Activated T-cell treated with anti-CD3 and anti-CD28 coated beads, Interleukin-2, amount 50 U/mL, for 72 hours (primary cell): Measurements from ENCODE around the gene BTBD8. TPM values are rescaled to one million over a fixed set of nuclear protein-coding genes. Genes with fewer than 3 reads are reported as not detected.

Experiments
- ATAC-seq, 2 donors: fragments of 150-1000 bp; cut with Tn5 transposase; replicated peaks in 1 of 2; 2 replicates each; pipeline ENCODE4 v1.10.0; 2021; ENCODE audit warnings: moderate library complexity in 2 of 2, mild to moderate bottlenecking in 1 of 2
- DNase-seq, 2 donors: peaks; one replicate each; pipeline ENCODE4 v3.0.0; 2021 to 2022; ENCODE audit warnings: mixed read lengths in 1 of 2
- H3K27ac Mint-ChIP-seq: one replicate; pipeline ENCODE4 v1.8.0; 2022; ENCODE audit warnings: mild to moderate bottlenecking, moderate library complexity, mixed read lengths
- H3K27me3 Mint-ChIP-seq: one replicate; pipeline ENCODE4 v1.8.0; 2022; ENCODE audit warnings: low read depth, mixed read lengths
- H3K36me3 Mint-ChIP-seq, 2 donors: one replicate each; pipeline ENCODE4 v1.8.0; 2022; ENCODE audit warnings: mixed read lengths in 2 of 2, mild to moderate bottlenecking in 1 of 2; ENCODE audit not compliant: insufficient read depth in 2 of 2
- H3K4me1 Mint-ChIP-seq: one replicate; pipeline ENCODE4 v1.8.0; 2022; ENCODE audit warnings: low read depth, mixed read lengths
- H3K4me3 Mint-ChIP-seq, 2 donors: one replicate each; pipeline ENCODE4 v1.8.0; 2022; ENCODE audit warnings: mild to moderate bottlenecking in 2 of 2, mixed read lengths in 2 of 2, moderate library complexity in 2 of 2
- H3K9me3 Mint-ChIP-seq, 2 donors: one replicate each; pipeline ENCODE4 v1.8.0; 2022; ENCODE audit warnings: mixed read lengths in 2 of 2
- total RNA-seq, 2 donors: library from RNA; stranded (reverse); gene quantifications; one replicate each; pipeline ENCODE4 v1.2.3, GENCODE V29; 2022

Gene BTBD8
- total RNA-seq, 2 donors from 2014 or later: 3.1 to 3.3 TPM

DNA sequence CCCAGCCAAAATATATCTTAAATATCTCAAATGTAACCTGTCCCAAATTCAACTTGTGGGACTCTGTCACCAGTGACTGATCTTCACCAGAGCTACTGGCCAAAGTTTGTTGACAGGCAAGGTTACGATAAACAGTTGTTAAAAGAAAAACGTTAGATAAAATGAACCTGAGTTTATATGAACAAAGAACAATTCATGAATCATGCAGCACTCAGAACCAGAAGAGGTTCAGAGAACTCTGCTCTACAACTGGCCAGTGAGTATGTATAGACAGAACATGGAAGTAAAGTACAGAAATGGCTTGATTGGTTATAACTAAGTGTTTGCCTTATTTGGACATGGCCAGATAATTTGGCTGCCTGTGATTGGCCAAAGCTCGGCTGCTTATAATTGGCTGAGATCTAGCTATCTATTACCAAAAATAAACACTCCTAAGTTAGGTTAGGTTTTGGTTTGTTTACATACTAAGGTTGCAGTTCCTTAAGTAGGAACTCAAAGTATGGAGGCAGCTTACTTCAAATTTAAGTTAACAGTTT lies 25.5 kb downstream of the BTBD8 start:
- no peaks in the 10 kb centered on the region for H3K4me1 Mint-ChIP-seq
- ATAC-seq (no peak), DNase-seq (no peak)
- H3K36me3 Mint-ChIP-seq: no peaks in the 10 kb centered on the region
- H3K27me3 Mint-ChIP-seq: no peaks in the 10 kb centered on the region
- no peak overlapping the region for H3K4me3 Mint-ChIP-seq
- H3K27ac Mint-ChIP-seq: no peak overlapping the region
- H3K9me3 Mint-ChIP-seq: no peaks in the 10 kb centered on the region

- H3K27me3 Mint-ChIP-seq: no peaks in the 10 kb centered on the region
- H3K9me3 Mint-ChIP-seq: no peaks in the 10 kb centered on the region
- H3K4me3 Mint-ChIP-seq: no peak overlapping the region
- H3K27ac Mint-ChIP-seq: no peak overlapping the region
- DNase-seq: no peak
- no peaks in the 10 kb centered on the region for H3K36me3 Mint-ChIP-seq
- ATAC-seq: no peak
- H3K4me1 Mint-ChIP-seq: no peaks in the 10 kb centered on the region
Measured at GRCh38 chr1:92108631-92109030, 28.5 kb downstream of the BTBD8 start.

DNA sequence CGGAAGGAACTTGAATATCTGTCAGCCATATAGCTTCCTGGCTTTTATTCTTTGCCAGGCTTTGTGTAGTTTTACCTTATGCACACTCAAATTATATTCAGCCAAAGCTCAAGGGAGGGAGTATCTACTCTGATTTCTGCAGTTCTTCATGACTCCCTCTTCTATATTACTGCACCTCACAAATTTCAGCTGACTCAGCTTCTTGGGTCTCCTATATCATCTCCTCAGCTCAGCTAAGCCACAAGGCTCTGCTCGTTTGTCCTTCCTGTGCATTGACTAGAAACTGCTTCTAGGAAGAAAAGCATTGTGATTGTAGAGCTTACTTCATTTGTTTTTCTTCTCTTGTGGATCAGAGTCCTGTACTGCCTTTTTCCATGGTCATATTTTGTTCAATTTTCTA lies 37.4 kb downstream of the BTBD8 start:
- Mint-ChIP-seq H3K9me3 (no peaks in the 10 kb centered on the region), H3K27ac (no peak overlapping the region), H3K4me3 (no peak overlapping the region), H3K36me3 (no peaks in the 10 kb centered on the region), H3K4me1 (peaks cover 16% of the 10 kb centered on the region), H3K27me3 (no peaks in the 10 kb centered on the region)
- ATAC-seq: peak in 1 of 2 donors; percentile 44
- DNase-seq: no peak

DNA sequence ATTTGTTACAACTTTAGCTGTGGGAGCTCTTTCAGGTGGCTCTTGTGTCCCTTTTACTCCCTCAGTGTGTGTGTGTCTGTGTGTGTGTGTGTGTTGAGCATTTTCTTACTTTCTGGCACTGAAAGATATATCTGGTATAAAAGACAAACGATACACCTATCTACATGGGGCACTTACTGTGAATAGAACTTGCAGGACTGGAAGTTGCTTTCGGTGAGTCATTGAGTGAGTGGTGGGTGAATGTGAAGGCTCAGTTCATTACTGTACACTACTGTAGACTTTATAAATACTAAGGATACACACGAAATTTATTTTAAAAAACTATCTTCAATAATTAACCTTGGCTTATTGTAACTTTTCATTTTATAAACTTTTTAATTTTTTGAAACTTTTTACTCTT lies 38.7 kb downstream of the BTBD8 start:
- no peak for DNase-seq
- peaks cover 22% of the 10 kb centered on the region for H3K4me1 Mint-ChIP-seq
- H3K27me3 Mint-ChIP-seq: no peaks in the 10 kb centered on the region
- H3K4me3 Mint-ChIP-seq: no peak overlapping the region
- H3K27ac Mint-ChIP-seq: no peak overlapping the region
- no peaks in the 10 kb centered on the region for H3K9me3 Mint-ChIP-seq
- H3K36me3 Mint-ChIP-seq: no peaks in the 10 kb centered on the region
- no peak for ATAC-seq

GRCh38 chr1:92123868-92124267 lies 43.7 kb downstream of the BTBD8 start:
- ATAC-seq: peak; percentile 44 to 45
- Mint-ChIP-seq H3K4me1 (peaks cover 18% of the 10 kb centered on the region), H3K27ac (peak overlapping the region; percentile 87), H3K27me3 (no peaks in the 10 kb centered on the region), H3K36me3 (no peaks in the 10 kb centered on the region), H3K9me3 (no peaks in the 10 kb centered on the region), H3K4me3 (peak overlapping the region; percentile 38 to 80)
- DNase-seq: no peak

GRCh38 chr1:92125204-92125603 lies 45.1 kb downstream of the BTBD8 start:
- peaks cover 17% of the 10 kb centered on the region for H3K4me1 Mint-ChIP-seq
- no peak overlapping the region for H3K27ac Mint-ChIP-seq
- H3K9me3 Mint-ChIP-seq: no peaks in the 10 kb centered on the region
- no peak for ATAC-seq
- H3K36me3 Mint-ChIP-seq: no peaks in the 10 kb centered on the region
- DNase-seq: no peak
- H3K27me3 Mint-ChIP-seq: no peaks in the 10 kb centered on the region
- H3K4me3 Mint-ChIP-seq: no peak overlapping the region

- H3K27ac Mint-ChIP-seq: no peak overlapping the region
- H3K9me3 Mint-ChIP-seq: no peaks in the 10 kb centered on the region
- peaks cover 17% of the 10 kb centered on the region for H3K4me1 Mint-ChIP-seq
- no peak overlapping the region for H3K4me3 Mint-ChIP-seq
- DNase-seq (no peak), ATAC-seq (no peak)
- H3K36me3 Mint-ChIP-seq: no peaks in the 10 kb centered on the region
- no peaks in the 10 kb centered on the region for H3K27me3 Mint-ChIP-seq
Measured at GRCh38 chr1:92126088-92126487, 45.9 kb downstream of the BTBD8 start.

- no peaks in the 10 kb centered on the region for H3K36me3 Mint-ChIP-seq
- H3K27me3 Mint-ChIP-seq: no peaks in the 10 kb centered on the region
- DNase-seq (no peak), ATAC-seq (no peak)
- H3K9me3 Mint-ChIP-seq: no peaks in the 10 kb centered on the region
- H3K27ac Mint-ChIP-seq: no peak overlapping the region
- no peak overlapping the region for H3K4me3 Mint-ChIP-seq
- no peaks in the 10 kb centered on the region for H3K4me1 Mint-ChIP-seq
Measured at GRCh38 chr1:92134331-92134730, 54.2 kb downstream of the BTBD8 start.

DNA sequence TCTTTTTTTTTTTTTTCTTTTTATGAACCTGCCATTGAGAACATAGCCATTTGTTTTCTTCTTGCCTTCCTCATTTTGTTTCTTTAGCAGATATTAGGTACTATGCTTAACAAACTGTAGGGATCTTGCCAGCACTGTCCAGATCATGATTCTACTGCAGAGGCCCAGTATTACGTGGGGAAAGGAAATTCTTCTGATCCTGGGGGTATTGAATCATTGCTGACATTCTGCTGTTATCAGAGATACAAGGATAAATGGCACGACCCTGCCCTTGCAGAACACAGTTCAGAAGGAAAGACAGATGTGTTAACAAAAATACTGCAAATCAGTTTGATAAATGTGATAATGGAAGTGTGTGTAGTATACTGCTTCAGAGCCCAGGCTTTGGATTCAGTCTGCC lies 56.2 kb downstream of the BTBD8 start:
- no peak for ATAC-seq
- Mint-ChIP-seq H3K4me1 (no peaks in the 10 kb centered on the region), H3K9me3 (no peaks in the 10 kb centered on the region), H3K27ac (no peak overlapping the region), H3K4me3 (no peak overlapping the region), H3K36me3 (no peaks in the 10 kb centered on the region), H3K27me3 (no peaks in the 10 kb centered on the region)
- no peak for DNase-seq

GRCh38 chr1:92154934-92155333 lies 74.8 kb downstream of the BTBD8 start:
- peaks cover 15 to 19% of the 10 kb centered on the region in 2 donors for H3K36me3 Mint-ChIP-seq
- no peaks in the 10 kb centered on the region for H3K27me3 Mint-ChIP-seq
- ATAC-seq: no peak
- no peak for DNase-seq
- H3K4me1 Mint-ChIP-seq: no peaks in the 10 kb centered on the region
- no peak overlapping the region for H3K4me3 Mint-ChIP-seq
- H3K9me3 Mint-ChIP-seq: peaks cover 3 to 12% of the 10 kb centered on the region in 2 donors
- no peak overlapping the region for H3K27ac Mint-ChIP-seq

- H3K4me1 Mint-ChIP-seq: no peaks in the 10 kb centered on the region
- H3K27me3 Mint-ChIP-seq: no peaks in the 10 kb centered on the region
- H3K27ac Mint-ChIP-seq: no peak overlapping the region
- no peak for ATAC-seq
- peaks cover 24 to 27% of the 10 kb centered on the region in 2 donors for H3K36me3 Mint-ChIP-seq
- peaks cover 7 to 15% of the 10 kb centered on the region in 2 donors for H3K9me3 Mint-ChIP-seq
- H3K4me3 Mint-ChIP-seq: no peak overlapping the region
- DNase-seq: no peak
Measured at GRCh38 chr1:92159593-92159992, 79.4 kb downstream of the BTBD8 start.

DNA sequence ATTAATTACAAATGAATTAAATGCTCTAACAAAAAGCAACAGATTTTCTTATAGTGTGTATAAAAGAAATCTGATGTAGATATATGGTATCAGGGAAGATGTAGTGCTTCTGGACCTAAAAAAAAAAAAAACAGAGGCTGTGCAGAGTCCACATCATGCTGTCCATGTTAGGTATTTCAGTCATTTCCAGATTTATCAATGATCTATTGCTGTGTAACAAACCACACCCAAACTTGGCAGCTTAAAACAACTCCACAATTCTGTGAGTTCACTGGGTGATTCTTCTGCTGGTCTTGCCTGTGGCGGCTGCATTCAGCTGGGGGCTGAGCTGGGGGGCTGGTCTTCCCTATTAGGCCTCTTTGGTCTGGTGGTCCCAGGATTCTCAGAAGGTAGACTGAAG lies 85.2 kb downstream of the BTBD8 start:
- H3K27me3 Mint-ChIP-seq: no peaks in the 10 kb centered on the region
- ATAC-seq: no peak
- DNase-seq: no peak
- H3K4me1 Mint-ChIP-seq: no peaks in the 10 kb centered on the region
- peaks cover 3 to 5% of the 10 kb centered on the region in 2 donors for H3K36me3 Mint-ChIP-seq
- H3K4me3 Mint-ChIP-seq: no peak overlapping the region
- H3K9me3 Mint-ChIP-seq: peaks cover 2% of the 10 kb centered on the region in 2 donors
- H3K27ac Mint-ChIP-seq: no peak overlapping the region

DNA sequence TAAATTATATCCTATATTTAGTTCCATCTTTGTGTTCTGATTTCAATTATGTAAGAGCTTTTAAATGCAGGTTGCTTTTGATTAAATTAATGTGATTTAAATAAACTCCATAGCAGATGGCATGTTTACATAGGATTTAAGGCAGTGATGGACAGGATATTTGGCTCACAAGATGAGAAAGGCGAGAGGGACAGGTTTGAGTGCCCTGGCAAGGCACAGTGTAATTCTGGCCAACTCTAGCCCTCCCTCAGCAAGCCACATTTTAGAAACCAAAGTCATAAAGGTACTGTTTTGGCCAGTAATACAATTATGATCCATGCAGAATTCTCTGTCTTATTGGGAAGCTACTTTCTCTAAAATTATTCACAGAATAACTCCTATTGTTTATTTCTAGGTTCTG lies 87.0 kb downstream of the BTBD8 start:
- Mint-ChIP-seq H3K36me3 (no peaks in the 10 kb centered on the region), H3K27me3 (no peaks in the 10 kb centered on the region), H3K4me3 (no peak overlapping the region), H3K27ac (no peak overlapping the region), H3K4me1 (no peaks in the 10 kb centered on the region), H3K9me3 (no peaks in the 10 kb centered on the region)
- ATAC-seq: no peak
- no peak for DNase-seq

- H3K27ac Mint-ChIP-seq: no peak overlapping the region
- no peak for ATAC-seq
- no peaks in the 10 kb centered on the region for H3K27me3 Mint-ChIP-seq
- H3K9me3 Mint-ChIP-seq: no peaks in the 10 kb centered on the region
- no peaks in the 10 kb centered on the region for H3K36me3 Mint-ChIP-seq
- DNase-seq: no peak
- no peaks in the 10 kb centered on the region for H3K4me1 Mint-ChIP-seq
- no peak overlapping the region for H3K4me3 Mint-ChIP-seq
Measured at GRCh38 chr1:92168657-92169056, 88.5 kb downstream of the BTBD8 start.
